Naive B cell (primary cell): ENCODE data around the gene SAMD1. TPM values are rescaled to one million over a fixed set of nuclear protein-coding genes. Genes with fewer than 3 reads are reported as not detected.
A peak's percentile ranks its signal among the peaks of the same experiment; 100 is the strongest.

ENCODE experiments used
- ATAC-seq, 2 donors: fragments of 150-1000 bp; cut with Tn5 transposase; 2 replicates each; pipeline ENCODE4 v1.10.0; 2021; ENCODE audit warnings: low read depth in 2 of 2, mild to moderate bottlenecking in 2 of 2, moderate library complexity in 2 of 2
- DNase-seq: peaks from one replicate; pipeline ENCODE4 v3.0.0; 2022
- H3K27ac Mint-ChIP-seq, 6 donors: one replicate each; pipeline ENCODE4 v1.8.0; 2020 to 2022; ENCODE audit warnings: mild to moderate bottlenecking in 6 of 6, mixed read lengths in 6 of 6, moderate library complexity in 5 of 6, inconsistent platforms in 2 of 6
- H3K27me3 Mint-ChIP-seq, 3 donors: one replicate each; pipeline ENCODE4 v1.8.0; 2021 to 2022; ENCODE audit warnings: mixed read lengths in 3 of 3, mild to moderate bottlenecking in 1 of 3
- H3K36me3 Mint-ChIP-seq, 2 donors: one replicate each; pipeline ENCODE4 v1.8.0; 2020 to 2022; ENCODE audit warnings: mixed read lengths in 2 of 2, inconsistent platforms in 1 of 2, mild to moderate bottlenecking in 1 of 2
- H3K4me1 Mint-ChIP-seq, 3 donors: one replicate each; pipeline ENCODE4 v1.8.0; 2020 to 2022; ENCODE audit warnings: mixed read lengths in 3 of 3, inconsistent platforms in 1 of 3, mild to moderate bottlenecking in 1 of 3, moderate library complexity in 1 of 3
- H3K4me3 Mint-ChIP-seq, 8 donors: one replicate each; pipeline ENCODE4 v1.8.0; 2020 to 2022; ENCODE audit warnings: mild to moderate bottlenecking in 8 of 8, mixed read lengths in 8 of 8, moderate library complexity in 8 of 8, inconsistent platforms in 2 of 8
- H3K9me3 Mint-ChIP-seq, 7 donors: one replicate each; pipeline ENCODE4 v1.8.0; 2020 to 2022; ENCODE audit warnings: mixed read lengths in 7 of 7, mild to moderate bottlenecking in 5 of 7, inconsistent platforms in 2 of 7, moderate library complexity in 1 of 7
- polyA plus RNA-seq, 6 donors: library from polyadenylated mRNA; unstranded; fragments of 300-500 nt; fragmentation: Illumina TruSeq; gene quantifications; one replicate each; pipeline ENCODE4 v1.2.3, GENCODE V29; 2021; ENCODE audit warnings: low read depth in 6 of 6

Gene SAMD1
- polyA plus RNA-seq, 6 donors from 2014 or later: 0.52 to 2.1 (median 1.2) TPM

DNA sequence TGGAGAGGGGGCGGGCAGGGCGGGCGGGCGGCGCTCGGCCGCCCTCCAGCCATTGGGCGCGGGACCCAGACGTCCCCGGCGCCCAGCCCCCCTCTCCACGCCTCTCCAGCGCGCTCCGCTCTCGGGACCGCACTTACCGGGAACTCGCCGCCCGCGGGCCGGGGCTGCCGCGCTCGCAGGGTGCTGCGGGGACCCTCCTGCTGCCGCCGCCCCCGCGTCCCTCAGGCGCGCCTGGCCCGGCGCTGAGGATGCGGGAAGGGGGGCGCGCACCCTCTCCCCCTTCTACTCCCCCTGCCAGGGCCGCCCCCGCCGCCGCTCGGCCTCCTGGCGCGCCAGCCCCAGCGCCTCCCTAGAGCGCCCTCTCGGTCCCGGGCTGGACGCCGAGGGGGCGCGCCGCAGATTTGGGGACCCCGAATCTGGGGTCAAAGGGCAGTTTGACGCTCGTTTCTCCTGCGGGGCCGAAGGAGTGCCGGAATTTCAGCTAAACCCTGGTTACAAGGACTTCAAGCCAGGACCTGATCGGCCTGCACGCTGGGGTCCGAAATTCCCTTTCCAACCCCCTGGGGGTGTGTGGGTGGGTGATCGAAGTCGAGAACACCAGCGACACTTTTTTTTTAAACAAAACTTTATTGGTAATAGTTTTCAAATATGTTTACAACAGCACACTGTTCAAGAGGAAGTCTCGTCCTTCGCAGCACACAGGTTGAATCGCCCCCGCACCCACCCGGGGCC is 696 bp upstream of the SAMD1 start:
- H3K36me3 Mint-ChIP-seq: peaks cover 7 to 8% of the 10 kb centered on the region in 2 donors
- peaks cover 0 to 9% (median 4%) of the 10 kb centered on the region in 7 donors for H3K9me3 Mint-ChIP-seq
- peak overlapping the region; percentile 97 to 100 (median 100) for H3K27ac Mint-ChIP-seq
- H3K4me1 Mint-ChIP-seq: peaks cover 14 to 20% (median 18%) of the 10 kb centered on the region in 3 donors
- peak; percentile 55 to 59 for ATAC-seq
- peak overlapping the region; percentile 89 to 100 (median 99) for H3K4me3 Mint-ChIP-seq
- no peaks in the 10 kb centered on the region for H3K27me3 Mint-ChIP-seq
- peak; percentile 83 for DNase-seq

DNA sequence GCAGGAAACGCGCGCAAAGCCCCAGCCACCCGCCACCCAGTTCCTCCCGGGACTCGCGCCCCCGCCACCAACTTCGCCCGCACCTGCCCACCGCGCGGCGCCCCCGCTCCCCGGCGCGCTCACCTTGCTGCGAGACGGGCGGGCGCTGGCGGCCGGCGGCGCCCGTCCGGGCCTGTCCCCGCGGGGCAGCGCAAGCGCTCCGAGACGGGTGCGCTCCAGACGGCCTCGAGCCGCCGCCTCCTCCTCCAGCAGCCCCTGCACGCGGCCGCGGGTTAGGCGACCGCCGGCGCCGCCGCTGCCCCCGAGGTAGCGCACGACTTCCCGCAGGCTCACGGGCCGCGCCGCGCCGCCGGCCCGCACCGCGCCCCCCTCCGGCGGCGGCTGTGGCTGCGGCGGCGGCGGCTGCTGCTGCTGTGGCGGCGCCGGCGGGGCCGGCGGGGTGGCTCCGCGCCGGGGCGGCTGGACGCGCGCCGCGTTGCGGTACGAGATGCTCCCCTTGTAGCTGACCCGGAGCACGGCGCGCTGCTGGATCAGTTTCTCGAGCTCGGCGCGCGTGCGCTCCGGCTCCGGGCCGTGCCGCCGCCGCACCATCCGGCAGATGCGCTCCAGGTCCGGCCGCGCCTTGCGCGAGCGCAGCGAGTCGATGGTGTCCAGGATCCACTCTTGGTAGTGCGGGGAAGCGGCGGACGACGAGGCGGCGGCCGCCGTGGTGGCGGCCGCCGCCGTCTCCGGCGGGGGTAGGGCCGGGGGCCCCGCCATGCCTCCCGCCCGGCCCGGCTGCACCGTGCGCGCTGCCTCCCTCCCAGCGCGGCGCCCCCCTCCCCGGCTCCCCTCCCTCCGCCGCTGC is 666 bp downstream of the SAMD1 start:
- Mint-ChIP-seq H3K4me3 (peak overlapping the region; percentile 81 to 99 (median 89)), H3K36me3 (peaks cover 7 to 8% of the 10 kb centered on the region in 2 donors), H3K27me3 (no peaks in the 10 kb centered on the region), H3K27ac (peak overlapping the region in 4 of 6 donors; percentile 77 to 96 (median 84)), H3K9me3 (peaks cover 0 to 9% (median 4%) of the 10 kb centered on the region in 7 donors), H3K4me1 (peaks cover 14 to 20% (median 18%) of the 10 kb centered on the region in 3 donors)
- ATAC-seq (peak; percentile 8 to 15), DNase-seq (peak; percentile 46)

DNA sequence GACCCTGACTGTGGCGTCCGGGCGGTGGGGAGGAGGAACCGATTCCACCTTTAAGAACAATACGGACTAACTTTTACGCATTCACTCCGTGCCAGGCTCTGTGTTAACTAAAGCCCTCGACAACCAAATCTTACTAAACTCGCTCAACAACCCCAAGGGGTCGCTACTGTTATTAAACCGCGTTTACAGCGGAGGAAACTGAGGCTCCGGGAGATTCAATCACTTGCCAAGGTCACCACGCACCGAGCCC is 1.2 kb downstream of the SAMD1 start:
- ATAC-seq (no peak), DNase-seq (peak; percentile 25)
- Mint-ChIP-seq H3K36me3 (peaks cover 7 to 8% of the 10 kb centered on the region in 2 donors), H3K27ac (peak overlapping the region in 4 of 6 donors; percentile 50 to 96 (median 84)), H3K4me1 (peaks cover 14 to 18% (median 15%) of the 10 kb centered on the region in 3 donors), H3K27me3 (no peaks in the 10 kb centered on the region), H3K9me3 (peaks cover 0 to 9% (median 4%) of the 10 kb centered on the region in 7 donors), H3K4me3 (peak overlapping the region; percentile 10 to 99 (median 87))

DNA sequence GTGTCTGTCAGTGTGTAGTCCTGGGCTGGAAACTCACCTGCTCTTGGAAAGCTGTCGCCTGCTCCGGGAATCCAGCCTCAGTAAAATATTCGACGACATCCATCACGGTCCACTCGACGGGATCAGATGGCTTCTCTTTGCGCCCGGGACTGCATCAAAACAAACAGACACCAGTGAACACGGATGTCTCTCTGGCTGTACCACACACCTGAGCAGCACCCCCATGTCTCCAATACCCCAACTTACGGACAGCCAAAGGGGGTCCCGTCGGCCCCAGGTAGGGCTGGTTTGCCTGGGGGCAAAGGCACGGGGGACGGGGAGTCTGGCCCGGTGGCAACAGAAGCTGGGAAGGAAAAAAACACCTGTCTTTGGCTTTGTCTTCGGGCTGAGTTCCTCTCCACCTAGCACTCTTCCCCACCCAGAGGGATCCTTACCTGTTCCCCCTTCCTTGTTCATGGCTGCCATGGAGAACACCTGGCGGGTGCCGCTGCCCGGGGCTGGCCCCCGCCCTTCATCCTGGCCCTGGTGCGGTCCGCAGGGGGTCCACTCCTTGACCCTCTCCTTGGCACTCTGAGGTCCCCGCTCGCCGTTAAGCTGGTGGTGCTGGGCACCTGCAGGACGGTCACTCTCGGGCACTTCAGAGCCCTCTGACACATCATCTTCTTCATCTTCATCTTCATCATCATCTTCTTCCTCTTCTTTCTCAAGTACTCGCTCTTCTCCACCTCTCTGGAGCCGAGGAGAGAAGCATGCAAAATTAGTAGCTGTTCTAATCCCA is 1.7 kb downstream of the SAMD1 start:
- Mint-ChIP-seq H3K27ac (peak overlapping the region in 3 of 6 donors; percentile 50 to 96 (median 79)), H3K4me1 (peaks cover 14 to 18% (median 15%) of the 10 kb centered on the region in 3 donors), H3K9me3 (peaks cover 0 to 7% (median 4%) of the 10 kb centered on the region in 7 donors), H3K27me3 (no peaks in the 10 kb centered on the region), H3K36me3 (peaks cover 7 to 8% of the 10 kb centered on the region in 2 donors), H3K4me3 (peak overlapping the region; percentile 52 to 99 (median 87))
- no peak for ATAC-seq
- no peak for DNase-seq

DNA sequence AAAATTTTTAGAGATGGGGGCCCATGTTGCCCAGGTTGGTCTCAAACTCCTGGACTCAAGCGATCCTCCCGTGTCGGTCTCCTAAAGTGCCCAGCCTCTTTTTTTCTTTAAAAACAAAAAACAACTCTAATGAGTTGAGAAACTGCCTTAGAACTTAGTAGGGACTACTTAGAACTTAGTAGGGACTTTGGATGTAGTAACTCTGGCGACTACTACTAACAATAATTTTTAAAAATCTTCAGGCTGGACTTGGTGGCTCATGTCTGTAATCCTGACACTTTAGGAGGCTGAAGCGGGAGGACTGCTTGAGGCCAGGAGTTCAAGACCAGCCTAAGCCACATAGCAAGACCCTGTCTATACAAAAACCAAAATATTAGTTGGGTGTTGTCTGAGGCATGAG is 4.5 kb downstream of the SAMD1 start:
- Mint-ChIP-seq H3K9me3 (peaks cover 0 to 1% (median 0%) of the 10 kb centered on the region in 7 donors), H3K36me3 (peaks cover 4 to 7% of the 10 kb centered on the region in 2 donors), H3K4me1 (peaks cover 4 to 13% (median 5%) of the 10 kb centered on the region in 3 donors), H3K4me3 (peak overlapping the region in 1 of 8 donors; percentile 71), H3K27ac (no peak overlapping the region), H3K27me3 (no peaks in the 10 kb centered on the region)
- no peak for ATAC-seq
- no peak for DNase-seq

DNA sequence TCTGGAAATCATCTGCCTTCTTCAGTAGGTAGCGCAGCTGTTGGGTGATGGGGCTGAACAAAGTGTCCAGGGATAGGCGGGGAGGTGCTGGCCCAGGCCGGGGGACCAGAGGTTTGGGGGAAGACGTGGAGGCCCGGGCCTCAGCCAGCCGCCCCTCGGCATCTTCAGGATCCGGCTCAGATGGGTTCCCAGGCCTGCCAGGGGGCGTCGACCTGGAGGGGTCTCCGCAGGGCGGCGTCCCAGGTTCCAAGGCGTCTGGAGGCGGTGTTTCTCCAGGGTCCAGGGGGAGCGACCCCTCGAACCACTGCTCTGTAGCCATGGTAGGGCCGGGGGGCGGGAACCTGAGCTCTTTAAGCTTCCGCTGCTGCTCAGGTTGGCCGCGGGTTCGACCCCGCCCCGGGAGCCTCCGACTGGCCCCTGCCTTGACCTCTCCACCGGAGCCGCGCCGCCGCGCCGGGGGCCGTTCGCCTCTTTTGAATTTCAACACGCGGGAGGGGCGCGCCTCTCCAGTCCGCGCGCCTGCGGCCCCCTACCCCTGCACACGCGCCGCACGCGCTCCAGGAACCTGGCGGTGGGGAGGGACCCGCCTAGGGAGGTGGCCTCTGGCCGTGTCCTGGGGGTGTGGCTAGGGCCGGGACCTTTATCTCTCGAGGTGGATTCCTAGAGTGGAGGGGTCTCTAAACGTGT is 5.1 kb downstream of the SAMD1 start, which contains the start of gene C19orf67:
C19orf67 (minus strand) TSS at position 475 of the 687 bp plus-strand sequence; CDS start at position 319, 156 bp downstream.
- Mint-ChIP-seq H3K27ac (peak within 1 kb of the TSS in 1 of 6 donors; percentile 15), H3K9me3 (peaks cover 0 to 1% (median 0%) of the 10 kb centered on the region in 7 donors), H3K4me1 (peaks cover 4 to 20% (median 5%) of the 10 kb centered on the region in 3 donors), H3K36me3 (peaks cover 4 to 7% of the 10 kb centered on the region in 2 donors), H3K4me3 (peak within 1 kb of the TSS in 2 of 8 donors; percentile 42 to 72), H3K27me3 (no peaks in the 10 kb centered on the region)
- ATAC-seq (no peak), DNase-seq (no peak)

DNA sequence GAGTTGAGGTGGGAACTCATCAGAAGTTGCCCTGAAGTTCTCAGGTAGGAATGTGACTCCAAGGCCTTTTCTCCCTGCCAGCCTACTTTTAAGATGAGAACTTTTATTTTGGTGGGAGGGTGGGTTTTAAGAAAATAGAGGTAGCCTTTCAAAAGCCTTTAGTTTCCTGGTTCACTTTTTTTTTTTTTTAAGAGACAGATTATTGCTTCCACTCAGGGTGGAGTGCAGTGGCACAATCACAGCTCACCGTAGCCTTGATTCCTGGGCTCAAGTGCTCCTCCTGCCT is 7.9 kb downstream of the SAMD1 start:
- H3K4me1 Mint-ChIP-seq: peaks cover 0 to 23% (median 0%) of the 10 kb centered on the region in 3 donors
- peak overlapping the region in 2 of 6 donors; percentile 72 to 88 for H3K27ac Mint-ChIP-seq
- DNase-seq: no peak
- no peaks in the 10 kb centered on the region for H3K27me3 Mint-ChIP-seq
- ATAC-seq: no peak
- no peaks in the 10 kb centered on the region for H3K9me3 Mint-ChIP-seq
- no peaks in the 10 kb centered on the region for H3K36me3 Mint-ChIP-seq
- peak overlapping the region in 7 of 8 donors; percentile 72 to 97 (median 90) for H3K4me3 Mint-ChIP-seq

DNA sequence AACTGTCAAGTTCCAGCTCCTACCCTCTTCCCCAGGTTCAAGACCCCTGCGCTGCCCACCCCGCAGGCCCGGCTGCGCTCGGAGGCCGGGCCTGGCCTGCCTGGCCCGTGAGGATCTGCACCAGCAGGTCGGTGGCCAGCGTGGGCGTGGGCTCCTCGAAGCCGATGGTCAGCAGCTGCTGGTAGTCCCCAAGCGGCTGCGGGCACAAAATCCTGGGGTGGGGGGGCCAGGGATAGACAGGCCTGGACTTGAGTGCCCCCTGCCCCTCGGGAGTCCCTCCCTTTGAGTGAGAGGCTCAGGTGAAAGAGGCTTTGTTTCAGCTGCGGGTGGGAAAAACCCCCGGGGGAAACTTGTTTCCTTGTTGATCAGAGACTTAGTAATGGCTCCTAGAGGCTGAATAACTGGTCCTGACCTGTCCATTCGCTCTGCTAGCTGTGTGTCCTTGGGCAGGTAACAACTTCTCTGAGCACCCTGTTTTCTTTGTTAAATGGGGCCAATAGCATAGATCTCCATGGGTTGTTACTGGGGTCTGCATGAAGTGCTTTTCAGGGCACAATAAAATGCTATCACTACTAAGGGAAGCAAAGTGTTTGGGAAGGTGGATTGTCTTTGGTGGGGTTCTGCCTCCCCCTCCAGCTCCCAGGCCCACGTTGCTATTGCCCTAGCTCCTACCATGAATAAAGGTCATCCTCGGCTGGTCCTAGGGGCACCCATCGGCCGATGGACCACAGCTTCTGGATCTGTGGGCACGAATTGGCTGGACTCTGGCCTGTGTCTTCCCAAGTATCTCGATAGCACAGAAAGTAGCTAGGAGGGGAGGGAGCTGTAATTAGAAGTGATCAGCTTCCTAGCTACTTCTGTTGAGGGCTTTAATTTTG is 8.5 kb downstream of the SAMD1 start:
- Mint-ChIP-seq H3K36me3 (no peaks in the 10 kb centered on the region), H3K27ac (peak overlapping the region; percentile 88 to 99 (median 97)), H3K4me3 (peak overlapping the region; percentile 81 to 97 (median 95)), H3K9me3 (no peaks in the 10 kb centered on the region), H3K4me1 (peaks cover 0 to 27% (median 0%) of the 10 kb centered on the region in 3 donors), H3K27me3 (no peaks in the 10 kb centered on the region)
- DNase-seq: peak; percentile 28
- ATAC-seq: peak; percentile 8 to 31

DNA sequence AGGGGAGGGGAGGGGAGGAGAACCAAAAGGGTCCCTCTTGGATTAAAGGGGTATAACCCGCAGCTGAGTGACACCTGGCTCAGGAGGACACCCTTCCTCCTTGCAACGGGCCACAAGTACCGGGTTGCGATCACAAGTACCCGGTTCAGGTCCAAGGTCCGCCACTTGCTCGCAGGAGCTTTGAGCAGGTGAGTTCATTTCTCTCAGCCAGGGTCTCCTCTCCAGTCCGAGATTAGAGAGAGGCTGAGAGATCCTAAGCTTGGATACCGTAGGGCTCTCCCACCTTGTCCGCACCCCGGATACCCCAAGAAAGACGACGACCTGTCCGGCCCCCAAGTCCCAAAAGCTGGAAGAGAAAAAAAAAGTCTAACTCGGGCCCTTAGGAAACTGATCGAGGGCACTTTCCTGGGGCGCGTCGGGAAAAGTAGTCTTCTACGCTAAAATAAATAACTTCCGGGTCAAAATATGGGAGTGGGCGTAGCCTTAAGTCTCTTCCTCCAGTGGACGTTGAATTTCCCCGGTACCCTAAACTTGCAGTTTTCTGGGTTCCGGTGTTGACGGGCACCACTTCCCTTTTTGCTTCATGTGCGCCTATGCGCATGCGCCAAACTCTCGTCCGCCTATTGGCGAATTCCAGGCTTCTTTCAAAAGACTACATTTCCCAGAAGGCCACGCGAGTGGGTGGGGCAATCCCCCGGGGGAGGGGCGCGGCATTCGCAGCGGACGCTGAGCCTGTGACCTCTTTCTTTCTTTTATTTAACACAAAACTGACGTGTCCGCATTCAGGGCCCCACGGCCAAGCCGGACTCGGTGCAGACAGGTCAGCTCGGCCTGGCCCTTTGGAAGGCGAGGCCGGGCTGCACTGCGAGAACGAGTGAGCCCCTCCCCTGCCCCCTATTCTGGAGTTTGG is 9.4 kb downstream of the SAMD1 start:
- DNase-seq: peak; percentile 99
- no peaks in the 10 kb centered on the region for H3K9me3 Mint-ChIP-seq
- H3K27ac Mint-ChIP-seq: peak overlapping the region; percentile 88 to 99 (median 97)
- peak; percentile 94 to 95 for ATAC-seq
- peak overlapping the region; percentile 81 to 97 (median 95) for H3K4me3 Mint-ChIP-seq
- H3K27me3 Mint-ChIP-seq: no peaks in the 10 kb centered on the region
- H3K4me1 Mint-ChIP-seq: peaks cover 0 to 27% (median 0%) of the 10 kb centered on the region in 3 donors
- H3K36me3 Mint-ChIP-seq: no peaks in the 10 kb centered on the region

DNA sequence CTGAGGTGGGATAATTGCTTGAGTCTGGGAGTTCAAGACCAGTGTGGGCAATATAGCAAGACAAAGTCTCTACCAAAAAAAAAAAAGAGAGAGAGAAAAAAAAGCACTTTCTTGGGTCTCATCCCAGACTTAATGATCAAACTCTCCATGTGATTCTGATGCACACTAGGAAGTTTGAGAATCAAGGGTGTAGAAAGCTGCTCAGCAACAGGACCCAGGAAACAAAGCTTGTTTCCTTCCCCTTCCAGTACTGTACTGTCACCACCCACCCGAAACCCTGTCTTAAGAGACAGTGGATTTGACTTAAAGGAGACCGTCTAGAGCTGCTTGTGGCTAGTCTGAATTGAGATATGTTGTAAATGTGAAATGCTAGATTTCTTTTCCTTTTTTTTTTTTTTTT is 12.1 kb downstream of the SAMD1 start:
- Mint-ChIP-seq H3K4me1 (peaks cover 14 to 46% (median 18%) of the 10 kb centered on the region in 3 donors), H3K27ac (no peak overlapping the region), H3K9me3 (no peaks in the 10 kb centered on the region), H3K27me3 (peaks cover 0 to 6% (median 0%) of the 10 kb centered on the region in 3 donors), H3K4me3 (peak overlapping the region in 2 of 8 donors; percentile 63 to 72), H3K36me3 (no peaks in the 10 kb centered on the region)
- no peak for ATAC-seq
- DNase-seq: no peak
